PC-9 (cell line): ENCODE data around the gene ATN1.

Experiments
- CTCF ChIP-seq: fragments of 200-600 bp; sonication (generic); conservative IDR thresholded peaks from 2 replicates; pipeline ENCODE4 v1.6.1; 2017; ENCODE audit warnings: mixed run types, antibody characterized with exemption, mild to moderate bottlenecking, moderate library complexity
- EZH2 ChIP-seq: fragments of 200-600 bp; sonication (generic); IDR thresholded peaks from 2 replicates; pipeline ENCODE4 v1.8.0; 2017; ENCODE audit warnings: antibody characterized with exemption, low read depth

GRCh38 chr12:6960593-6961277, 33.0 kb downstream of the ATN1 start:
- TF ChIP-seq CTCF (no peak), EZH2 (no peak)
